ENCODE data around the gene PPP4R2. TPM values are rescaled to one million over a fixed set of nuclear protein-coding genes. Genes with fewer than 3 reads are reported as not detected.

The PPP4R2 gene
- polyA plus RNA-seq, 3 donors, result 14.3 to 25.4 (median 18.7) TPM

GRCh38 chr3:72960812-72961518, 35.6 kb upstream of the PPP4R2 start:
- H3K27me3 Mint-ChIP-seq (ENCODE audit: low read depth in 3 of 3), result peaks cover 2 to 5% (median 2%) of the 10 kb centered on the region in 3 donors
- H2AFZ ChIP-seq (ENCODE audit: insufficient read depth, low read depth, low read length, poor library complexity, severe bottlenecking), result no peak overlapping the region
- intact Hi-C loops (cut with micrococcal nuclease), result no loop called here
- peak overlapping the region in 1 of 7 donors; percentile 76 for H3K27ac Mint-ChIP-seq
- no peaks in the 10 kb centered on the region for H3K36me3 Mint-ChIP-seq
- H3K27ac ChIP-seq (ENCODE audit: low read depth in 1 of 2, low read length in 2 of 2), result no peak overlapping the region
- no peaks in the 10 kb centered on the region for H4K20me1 ChIP-seq (ENCODE audit: insufficient read depth, low read length)
- DNase-seq, result no peak
- H3K36me3 ChIP-seq (replicated peaks in 1 of 2; ENCODE audit: control insufficient read depth in 1 of 2, insufficient read depth in 2 of 2, low read length in 2 of 2), result no peaks in the 10 kb centered on the region
- WGBS (ENCODE audit: insufficient coverage), result 70% methylated on average over 4 of the region's 7 CpGs
- H3K4me3 Mint-ChIP-seq, result no peak overlapping the region
- no peaks in the 10 kb centered on the region for H3K4me1 ChIP-seq (ENCODE audit: control insufficient read depth in 1 of 2, insufficient read depth in 2 of 2, low read length in 2 of 2)
- H3K9me3 ChIP-seq (replicated peaks in 1 of 2; ENCODE audit: control insufficient read depth in 1 of 2, insufficient read depth in 1 of 2, low read length in 2 of 2), result no peaks in the 10 kb centered on the region
- H3K79me2 ChIP-seq (ENCODE audit: insufficient read depth, low read length), result no peaks in the 10 kb centered on the region
- no peak overlapping the region for H3K9ac ChIP-seq (ENCODE audit: insufficient read depth, low read length, poor library complexity, severe bottlenecking)
- no peak for TF ChIP-seq CTCF (IDR thresholded peaks at IDR 0.05)
- H3K27me3 ChIP-seq (ENCODE audit: control insufficient read depth in 2 of 2, insufficient read depth in 2 of 2, low read length in 2 of 2), result no peaks in the 10 kb centered on the region
- no peak overlapping the region for H3K4me2 ChIP-seq (replicated peaks; ENCODE audit: extremely low read depth, low read length, poor library complexity, severe bottlenecking)
- no peaks in the 10 kb centered on the region for H3K9me3 Mint-ChIP-seq
- no peak overlapping the region for H3K4me3 ChIP-seq (replicated peaks in 1 of 3; ENCODE audit: low read depth in 2 of 3, low read length in 3 of 3)
- peaks cover 9% of the 10 kb centered on the region for H3K4me1 Mint-ChIP-seq

GRCh38 chr3:72961752-72962151, 34.9 kb upstream of the PPP4R2 start:
- H3K27ac Mint-ChIP-seq, result no peak overlapping the region
- H2AFZ ChIP-seq (ENCODE audit: insufficient read depth, low read depth, low read length, poor library complexity, severe bottlenecking), result peak overlapping the region; percentile 6
- H3K36me3 ChIP-seq (replicated peaks in 1 of 2; ENCODE audit: control insufficient read depth in 1 of 2, insufficient read depth in 2 of 2, low read length in 2 of 2), result no peaks in the 10 kb centered on the region
- H4K20me1 ChIP-seq (ENCODE audit: insufficient read depth, low read length), result no peaks in the 10 kb centered on the region
- no peaks in the 10 kb centered on the region for H3K36me3 Mint-ChIP-seq
- H3K9me3 Mint-ChIP-seq, result no peaks in the 10 kb centered on the region
- no peak overlapping the region for H3K9ac ChIP-seq (ENCODE audit: insufficient read depth, low read length, poor library complexity, severe bottlenecking)
- H3K4me3 ChIP-seq (replicated peaks in 1 of 3; ENCODE audit: low read depth in 2 of 3, low read length in 3 of 3), result no peak overlapping the region
- no peaks in the 10 kb centered on the region for H3K79me2 ChIP-seq (ENCODE audit: insufficient read depth, low read length)
- peaks cover 2 to 4% (median 2%) of the 10 kb centered on the region in 3 donors for H3K27me3 Mint-ChIP-seq (ENCODE audit: low read depth in 3 of 3)
- H3K27ac ChIP-seq (ENCODE audit: low read depth in 1 of 2, low read length in 2 of 2), result no peak overlapping the region
- no peak for DNase-seq
- H3K4me1 Mint-ChIP-seq, result peaks cover 9% of the 10 kb centered on the region
- WGBS (ENCODE audit: insufficient coverage), result 100% methylated on average over 1 of the region's 4 CpGs
- H3K4me3 Mint-ChIP-seq, result no peak overlapping the region
- H3K4me1 ChIP-seq (ENCODE audit: control insufficient read depth in 1 of 2, insufficient read depth in 2 of 2, low read length in 2 of 2), result no peaks in the 10 kb centered on the region
- TF ChIP-seq CTCF (IDR thresholded peaks at IDR 0.05), result no peak
- H3K4me2 ChIP-seq (replicated peaks; ENCODE audit: extremely low read depth, low read length, poor library complexity, severe bottlenecking), result no peak overlapping the region
- intact Hi-C loops (cut with micrococcal nuclease), result no loop called here
- no peaks in the 10 kb centered on the region for H3K27me3 ChIP-seq (ENCODE audit: control insufficient read depth in 2 of 2, insufficient read depth in 2 of 2, low read length in 2 of 2)
- H3K9me3 ChIP-seq (replicated peaks in 1 of 2; ENCODE audit: control insufficient read depth in 1 of 2, insufficient read depth in 1 of 2, low read length in 2 of 2), result no peaks in the 10 kb centered on the region

All from CD14-positive monocyte (primary cell).